Colonic mucosa (tissue), 4 donors: ENCODE data around the gene COL13A1. TPM values are rescaled to one million over a fixed set of nuclear protein-coding genes. Genes with fewer than 3 reads are reported as not detected.
A peak's percentile ranks its signal among the peaks of the same experiment; 100 is the strongest.

Experiments used
- DNase-seq: peaks from one replicate; pipeline ENCODE4 v3.0.0-alpha.2; 2020
- H3K27ac ChIP-seq: fragments of 200-600 bp; one replicate; pipeline ENCODE4 v1.8.0; 2021
- H3K27me3 ChIP-seq: fragments of 200-600 bp; one replicate; pipeline ENCODE4 v1.8.0; 2021
- H3K36me3 ChIP-seq: fragments of 200-600 bp; one replicate; pipeline ENCODE4 v1.8.0; 2021
- H3K4me1 ChIP-seq: fragments of 200-600 bp; one replicate; pipeline ENCODE4 v1.8.0; 2021; ENCODE audit warnings: mild to moderate bottlenecking
- H3K4me3 ChIP-seq: fragments of 200-600 bp; one replicate; pipeline ENCODE4 v1.8.0; 2021
- H3K9ac ChIP-seq, 2 donors: one replicate each; pipeline ENCODE4 v1.7.0; 2013; ENCODE audit warnings: control low read depth in 2 of 2, low read depth in 2 of 2, low read length in 2 of 2
- H3K9me3 ChIP-seq: fragments of 200-600 bp; one replicate; pipeline ENCODE4 v1.8.0; 2021
- intact Hi-C: fragments of 100-400 bp; cut with DNase I; formaldehyde crosslinking; loops from one replicate; pipeline ENCODE4 v1.14.1; 2022
- total RNA-seq, 2 donors: library from RNA; stranded (reverse); fragmentation: NEBNext Ultra II Directional in 1 of 2; extraction: Animal tissue kit (Norgen Biotek cat#: 25700) in 1 of 2; gene quantifications; one replicate each; pipeline ENCODE4 v1.2.1, GENCODE V29; 2021
- TF ChIP-seq, protein P1 (sequence below): fragments of 200-600 bp; IDR thresholded peaks from one replicate; pipeline ENCODE4 v1.8.0; 2022; ENCODE audit warnings: antibody characterized with exemption, mild to moderate bottlenecking
- donor health status: healthy.
- donor health status: DM: no; HTN: no; CAD: no.
- donor health status: DM: no; HTN: no; CAD: no.

The COL13A1 gene
- total RNA-seq, 2 donors from 2014 or later, result 1.0 to 1.1 TPM

- Histone ChIP-seq H3K36me3 (no peaks in the 10 kb centered on the region), H3K27me3 (no peaks in the 10 kb centered on the region), H3K27ac (no peak overlapping the region), H3K4me1 (no peaks in the 10 kb centered on the region), H3K9me3 (no peaks in the 10 kb centered on the region), H3K9ac (no peak overlapping the region), H3K4me3 (no peak overlapping the region)
- peak; percentile 10 for DNase-seq
- TF ChIP-seq, protein P1, sequence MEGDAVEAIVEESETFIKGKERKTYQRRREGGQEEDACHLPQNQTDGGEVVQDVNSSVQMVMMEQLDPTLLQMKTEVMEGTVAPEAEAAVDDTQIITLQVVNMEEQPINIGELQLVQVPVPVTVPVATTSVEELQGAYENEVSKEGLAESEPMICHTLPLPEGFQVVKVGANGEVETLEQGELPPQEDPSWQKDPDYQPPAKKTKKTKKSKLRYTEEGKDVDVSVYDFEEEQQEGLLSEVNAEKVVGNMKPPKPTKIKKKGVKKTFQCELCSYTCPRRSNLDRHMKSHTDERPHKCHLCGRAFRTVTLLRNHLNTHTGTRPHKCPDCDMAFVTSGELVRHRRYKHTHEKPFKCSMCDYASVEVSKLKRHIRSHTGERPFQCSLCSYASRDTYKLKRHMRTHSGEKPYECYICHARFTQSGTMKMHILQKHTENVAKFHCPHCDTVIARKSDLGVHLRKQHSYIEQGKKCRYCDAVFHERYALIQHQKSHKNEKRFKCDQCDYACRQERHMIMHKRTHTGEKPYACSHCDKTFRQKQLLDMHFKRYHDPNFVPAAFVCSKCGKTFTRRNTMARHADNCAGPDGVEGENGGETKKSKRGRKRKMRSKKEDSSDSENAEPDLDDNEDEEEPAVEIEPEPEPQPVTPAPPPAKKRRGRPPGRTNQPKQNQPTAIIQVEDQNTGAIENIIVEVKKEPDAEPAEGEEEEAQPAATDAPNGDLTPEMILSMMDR, result no peak
- intact Hi-C loops, result no loop called here
Observed at GRCh38 chr10:69963835-69964710, 162.4 kb downstream of the COL13A1 start.

GRCh38 chr10:69965086-69965485 lies 163.4 kb downstream of the COL13A1 start:
- Histone ChIP-seq H3K27me3 (no peaks in the 10 kb centered on the region), H3K36me3 (no peaks in the 10 kb centered on the region), H3K4me3 (no peak overlapping the region), H3K9ac (no peak overlapping the region), H3K4me1 (no peaks in the 10 kb centered on the region), H3K9me3 (no peaks in the 10 kb centered on the region), H3K27ac (no peak overlapping the region)
- DNase-seq, result peak; percentile 15
- intact Hi-C loops, result no loop called here
- TF ChIP-seq, protein P1, result no peak

DNA sequence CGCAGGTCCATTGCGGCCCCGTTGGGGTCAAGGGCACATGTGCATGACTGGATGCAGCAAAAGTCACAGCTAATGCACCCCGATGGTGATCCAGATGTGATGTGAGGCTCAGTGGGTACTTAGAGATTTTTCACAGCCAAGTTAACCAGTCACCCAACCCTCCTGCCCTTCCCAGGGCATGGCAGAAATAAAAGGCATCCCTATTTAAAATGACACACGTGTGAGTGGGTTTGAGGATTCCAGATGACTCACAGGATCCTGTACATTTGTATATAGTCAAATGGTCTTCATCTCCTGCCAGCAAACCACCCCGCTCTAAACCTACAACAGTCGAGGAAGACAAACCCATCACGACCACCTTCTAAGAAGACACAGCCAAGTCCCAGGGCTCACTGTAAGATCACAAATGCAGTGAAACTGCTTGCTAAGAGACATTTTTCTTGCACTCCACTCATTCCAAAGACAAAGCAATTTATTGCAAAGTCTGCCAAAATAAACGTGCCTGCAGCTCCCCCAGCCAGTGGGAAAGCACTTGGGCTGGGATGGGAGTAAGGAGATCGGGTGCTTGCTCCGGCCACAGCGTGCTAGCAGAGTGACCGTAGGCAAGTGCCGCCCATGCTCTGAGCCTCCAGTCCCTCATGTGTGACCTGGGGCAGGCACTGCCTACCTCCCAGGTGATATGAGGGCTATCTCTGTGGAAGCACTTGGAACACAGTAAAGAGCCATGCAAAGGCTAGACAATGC lies 164.4 kb downstream of the COL13A1 start:
- Histone ChIP-seq H3K9ac (no peak overlapping the region), H3K4me3 (no peak overlapping the region), H3K36me3 (no peaks in the 10 kb centered on the region), H3K4me1 (no peaks in the 10 kb centered on the region), H3K9me3 (no peaks in the 10 kb centered on the region), H3K27me3 (no peaks in the 10 kb centered on the region), H3K27ac (no peak overlapping the region)
- TF ChIP-seq, protein P1, result no peak
- peak; percentile 6 for DNase-seq
- intact Hi-C loops, result no loop called here

DNA sequence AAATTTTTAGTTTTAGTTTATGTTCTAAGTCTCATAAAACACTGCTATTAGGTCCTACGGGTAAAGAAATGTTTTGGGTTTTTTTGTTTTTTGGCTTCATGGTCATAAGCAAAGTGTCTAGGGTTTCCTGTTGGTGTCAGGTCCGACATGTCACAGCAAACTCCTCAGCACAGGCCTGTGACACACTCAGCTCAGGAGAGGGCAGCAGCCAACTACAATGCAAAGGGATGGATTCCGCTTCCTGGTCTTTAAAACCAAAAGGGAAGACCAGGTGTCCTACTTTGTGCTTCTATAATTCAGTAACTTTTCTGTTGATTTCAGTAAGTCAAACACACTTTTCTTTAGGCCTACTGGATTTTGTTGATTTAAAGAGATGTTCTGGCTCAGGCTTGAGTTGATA lies 167.1 kb downstream of the COL13A1 start:
- intact Hi-C loops, result no loop called here
- Histone ChIP-seq H3K27me3 (no peaks in the 10 kb centered on the region), H3K27ac (no peak overlapping the region), H3K9me3 (no peaks in the 10 kb centered on the region), H3K9ac (no peak overlapping the region), H3K4me3 (no peak overlapping the region), H3K36me3 (no peaks in the 10 kb centered on the region), H3K4me1 (no peaks in the 10 kb centered on the region)
- DNase-seq, result no peak
- TF ChIP-seq, protein P1, result no peak

GRCh38 chr10:69969977-69970376 lies 168.3 kb downstream of the COL13A1 start:
- TF ChIP-seq, protein P1, result no peak
- intact Hi-C loops, result no loop called here
- no peaks in the 10 kb centered on the region for H3K9me3 ChIP-seq
- H3K27me3 ChIP-seq, result no peaks in the 10 kb centered on the region
- H3K4me3 ChIP-seq, result no peak overlapping the region
- H3K36me3 ChIP-seq, result no peaks in the 10 kb centered on the region
- H3K9ac ChIP-seq, result no peak overlapping the region
- no peak for DNase-seq
- H3K4me1 ChIP-seq, result no peaks in the 10 kb centered on the region
- no peak overlapping the region for H3K27ac ChIP-seq
